Measurements from ENCODE around the gene TUBGCP6.

TUBGCP6 gene

DNA sequence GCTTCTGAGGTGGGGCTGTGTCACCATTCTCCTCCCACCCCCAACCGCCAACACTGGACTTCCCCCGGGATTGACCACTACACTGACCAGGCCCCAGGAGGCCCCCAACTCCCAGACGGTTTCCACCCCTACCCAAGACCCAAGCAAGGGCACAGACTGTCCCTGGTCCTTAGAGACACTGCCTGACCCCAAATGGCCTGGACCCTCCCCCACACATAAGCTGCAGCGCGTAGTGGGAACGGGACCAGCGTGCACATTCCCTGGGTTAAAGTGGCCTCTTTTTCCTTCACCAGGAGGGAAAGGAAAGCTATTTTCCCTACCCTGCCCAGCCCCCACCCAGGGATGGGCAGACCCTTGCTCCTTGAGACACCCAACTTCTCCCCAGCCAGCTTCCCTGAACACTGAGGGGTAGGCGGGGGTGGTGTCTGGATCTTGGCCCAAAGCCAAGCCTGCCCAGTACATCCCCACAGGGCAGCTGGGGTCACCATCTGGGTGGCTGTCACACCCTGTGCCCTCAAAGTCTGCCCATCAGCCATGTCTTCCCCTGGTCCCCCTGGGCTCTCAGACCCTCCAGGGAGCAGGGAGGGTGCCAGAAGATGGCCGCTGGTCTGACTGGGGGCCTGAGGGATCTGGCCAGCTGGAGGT, 18.3 kb upstream of the TUBGCP6 start:
- TF ChIP-seq, protein P1, sequence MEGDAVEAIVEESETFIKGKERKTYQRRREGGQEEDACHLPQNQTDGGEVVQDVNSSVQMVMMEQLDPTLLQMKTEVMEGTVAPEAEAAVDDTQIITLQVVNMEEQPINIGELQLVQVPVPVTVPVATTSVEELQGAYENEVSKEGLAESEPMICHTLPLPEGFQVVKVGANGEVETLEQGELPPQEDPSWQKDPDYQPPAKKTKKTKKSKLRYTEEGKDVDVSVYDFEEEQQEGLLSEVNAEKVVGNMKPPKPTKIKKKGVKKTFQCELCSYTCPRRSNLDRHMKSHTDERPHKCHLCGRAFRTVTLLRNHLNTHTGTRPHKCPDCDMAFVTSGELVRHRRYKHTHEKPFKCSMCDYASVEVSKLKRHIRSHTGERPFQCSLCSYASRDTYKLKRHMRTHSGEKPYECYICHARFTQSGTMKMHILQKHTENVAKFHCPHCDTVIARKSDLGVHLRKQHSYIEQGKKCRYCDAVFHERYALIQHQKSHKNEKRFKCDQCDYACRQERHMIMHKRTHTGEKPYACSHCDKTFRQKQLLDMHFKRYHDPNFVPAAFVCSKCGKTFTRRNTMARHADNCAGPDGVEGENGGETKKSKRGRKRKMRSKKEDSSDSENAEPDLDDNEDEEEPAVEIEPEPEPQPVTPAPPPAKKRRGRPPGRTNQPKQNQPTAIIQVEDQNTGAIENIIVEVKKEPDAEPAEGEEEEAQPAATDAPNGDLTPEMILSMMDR (IDR thresholded peaks at IDR 0.05): no peak

DNA sequence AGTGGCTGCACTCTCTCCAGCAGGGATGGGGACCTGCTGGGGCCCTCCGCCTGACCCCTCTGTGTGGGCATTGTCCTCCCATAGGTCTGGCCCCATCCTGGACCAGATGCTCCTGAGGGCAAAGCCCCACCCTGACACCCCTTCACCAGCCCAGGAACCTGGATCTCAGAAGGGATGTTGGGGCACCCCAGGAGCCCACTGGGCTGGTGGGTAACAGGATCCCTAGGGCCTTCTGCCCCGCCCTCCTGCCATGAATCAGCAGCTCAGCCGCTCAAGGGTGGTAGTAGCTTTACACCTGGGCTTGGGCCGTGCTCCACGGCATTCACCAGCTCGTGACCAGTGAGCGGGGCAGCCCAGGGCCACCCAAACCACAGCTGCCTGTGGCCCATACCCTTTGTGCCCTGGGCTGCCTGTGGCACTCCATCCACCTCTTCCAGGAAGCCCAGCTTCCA, 17.7 kb upstream of the TUBGCP6 start:
- TF ChIP-seq, protein P1 (IDR thresholded peaks at IDR 0.05): no peak

DNA sequence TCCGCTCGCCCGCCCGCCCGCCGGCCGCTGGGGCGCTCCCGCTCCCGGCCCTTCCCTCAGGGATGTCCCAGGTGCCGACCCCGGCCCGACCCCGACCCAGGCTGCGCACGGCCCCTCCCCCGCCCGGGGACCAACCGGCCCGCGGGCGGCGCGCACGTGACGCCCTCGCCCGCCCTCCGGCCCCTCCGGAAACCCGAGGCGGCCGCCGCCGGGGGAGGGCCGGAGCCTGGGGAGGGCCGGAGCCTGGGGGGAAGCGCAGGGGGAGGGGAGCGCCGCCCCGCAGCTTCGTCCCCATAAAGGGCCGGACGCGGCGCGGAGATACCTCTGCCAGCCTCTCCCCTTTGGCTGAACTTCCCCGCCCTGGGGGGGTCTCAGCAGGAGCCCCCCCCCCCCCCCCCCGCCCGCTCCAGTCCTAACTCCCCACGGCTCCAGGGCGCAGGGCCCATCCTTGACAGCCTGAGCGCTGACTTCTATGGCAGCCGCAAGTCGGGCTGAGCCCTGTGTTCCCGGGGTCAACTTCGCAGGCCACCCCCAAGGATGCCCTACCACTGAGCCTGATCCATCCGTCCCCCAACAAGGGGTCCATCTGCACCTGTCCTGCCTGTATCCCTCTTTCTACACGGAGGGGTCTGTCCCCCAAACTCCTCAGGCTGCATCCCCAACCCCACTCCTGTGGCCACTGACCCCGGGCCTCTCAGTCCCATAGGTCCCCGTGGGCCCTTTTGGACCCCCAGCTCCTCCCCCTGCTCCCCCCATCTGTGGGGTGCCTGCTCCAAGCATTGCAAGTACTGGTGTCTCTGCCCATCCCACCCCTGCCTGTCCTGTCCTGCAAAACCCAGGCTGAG, 17.0 kb upstream of the TUBGCP6 start, which contains the start of gene MAPK12:
TSS of gene MAPK12 (minus strand) at position 69 of the 845 bp plus-strand sequence. CDS start 174 bp downstream, outside the sequence.
- TF ChIP-seq, protein P1 (IDR thresholded peaks at IDR 0.05): no peak

DNA sequence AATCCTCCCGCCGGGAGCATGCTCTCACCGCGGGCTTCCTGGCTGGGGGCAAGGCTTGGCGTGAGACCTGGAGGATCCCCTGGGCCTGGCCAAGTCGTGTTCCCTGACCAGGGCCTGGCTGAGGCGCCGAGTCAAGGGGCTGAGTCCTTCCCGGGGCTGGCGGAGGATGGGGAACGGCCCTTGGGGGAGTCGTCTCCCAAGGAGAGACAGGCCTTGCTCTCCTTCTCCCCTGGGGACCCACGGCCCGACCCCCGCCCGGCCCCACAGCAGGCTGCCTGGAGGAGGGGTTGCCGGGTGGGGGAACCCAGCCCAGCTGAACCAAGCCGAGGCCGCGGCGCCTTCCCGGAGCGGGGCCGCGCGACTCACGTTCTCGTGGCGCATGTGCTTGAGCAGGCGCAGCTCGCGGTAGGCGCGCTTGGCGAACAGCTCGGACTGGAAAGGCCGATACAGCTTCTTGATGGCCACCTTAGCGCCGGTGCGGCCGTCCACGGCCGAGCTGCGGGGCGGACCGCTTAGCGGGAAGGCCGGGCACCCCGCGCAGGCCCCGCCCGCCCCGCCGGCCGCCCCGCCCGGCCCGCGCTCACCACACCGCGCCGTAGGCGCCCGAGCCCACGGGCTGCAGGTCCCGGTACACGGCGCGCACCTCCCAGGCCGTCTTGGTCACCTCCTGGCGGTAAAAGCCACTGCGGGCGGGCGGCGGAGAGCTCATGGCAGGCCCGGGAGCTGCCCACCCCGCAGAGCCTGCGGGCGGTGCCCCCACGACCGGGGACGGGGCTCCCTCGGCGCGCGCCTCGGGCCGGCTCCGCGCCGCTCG, 16.2 kb upstream of the TUBGCP6 start:
- TF ChIP-seq, protein P1 (IDR thresholded peaks at IDR 0.05): no peak

- TF ChIP-seq, protein P1 (IDR thresholded peaks at IDR 0.05): no peak
Measured at GRCh38 chr22:50260434-50260800, 15.6 kb upstream of the TUBGCP6 start.

- TF ChIP-seq, protein P1 (IDR thresholded peaks at IDR 0.05): no peak
Measured at GRCh38 chr22:50259302-50259701, 14.5 kb upstream of the TUBGCP6 start.
